ENCODE measurements around the gene TTLL6.

DNA sequence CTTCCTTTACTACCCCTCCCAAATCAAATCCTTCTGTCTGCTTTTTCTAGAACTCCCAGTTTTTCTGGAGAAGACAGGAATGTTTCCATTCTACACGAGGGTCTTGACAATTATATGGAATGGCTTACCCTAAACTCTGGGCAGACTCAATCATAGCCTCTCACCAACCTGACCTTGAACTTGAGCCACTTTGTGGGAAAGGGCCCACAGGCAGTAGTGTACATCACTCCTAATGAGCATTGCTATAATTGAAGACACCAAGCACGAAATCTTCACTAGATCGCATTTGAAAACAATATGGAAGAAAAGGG is 86.8 kb downstream of the TTLL6 start:
- TF ChIP-seq CTCF (IDR thresholded peaks at IDR 0.05; ENCODE audit: low read depth, low read length, poor library complexity, severe bottlenecking) (no peak), EZH2phosphoT487 (IDR thresholded peaks at IDR 0.05; ENCODE audit: borderline replicate concordance, low read length) (no peak)

Data from DOHH2 (cell line).